Activated CD4-positive, alpha-beta T cell treated with anti-CD3 and anti-CD28 coated beads, Interleukin-10, Interleukin-2, amounts not matched to agents 100 ng/mL and 50 ng/mL, durations not matched to agents 16 hours and 8 hours (primary cell): ENCODE data around the gene VIPR2.
"Not testable (repeated sequence)": the region's sequence is repeated elsewhere in the genome, so short reads cannot be mapped to it uniquely, and the experiment has no call there.

Source experiments
- DNase-seq: peaks from one replicate; pipeline ENCODE4 v3.0.0-alpha.2; 2020

Gene VIPR2

DNA sequence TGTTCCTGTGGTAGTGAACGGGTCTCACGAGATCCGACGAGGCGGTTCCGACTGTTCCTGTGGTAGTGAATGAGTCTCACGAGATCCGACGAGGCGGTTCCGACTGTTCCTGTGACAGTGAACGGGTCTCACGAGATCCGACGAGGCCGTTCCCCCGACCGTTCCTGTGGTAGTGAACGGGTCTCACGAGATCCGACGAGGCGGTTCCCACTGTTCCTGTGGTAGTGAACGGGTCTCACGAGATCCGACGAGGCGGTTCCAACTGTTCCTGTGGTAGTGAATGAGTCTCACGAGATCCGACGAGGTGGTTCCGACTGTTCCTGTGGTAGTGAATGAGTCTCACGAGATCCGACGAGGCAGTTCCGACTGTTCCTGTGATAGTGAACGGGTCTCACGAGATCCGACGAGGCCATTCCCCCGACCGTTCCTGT, 43.0 kb downstream of the VIPR2 start:
- DNase-seq: not testable (repeated sequence)

DNA sequence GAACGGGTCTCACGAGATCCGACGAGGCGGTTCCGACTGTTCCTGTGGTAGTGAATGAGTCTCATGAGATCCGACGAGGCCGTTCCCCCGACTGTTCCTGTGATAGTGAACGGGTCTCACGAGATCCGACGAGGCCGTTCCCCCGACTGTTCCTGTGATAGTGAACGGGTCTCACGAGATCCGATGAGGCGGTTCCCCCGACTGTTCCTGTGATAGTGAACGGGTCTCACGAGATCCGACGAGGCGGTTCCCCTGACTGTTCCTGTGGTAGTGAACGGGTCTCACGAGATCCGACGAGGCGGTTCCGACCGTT, 43.6 kb downstream of the VIPR2 start:
- not testable (repeated sequence) for DNase-seq

DNA sequence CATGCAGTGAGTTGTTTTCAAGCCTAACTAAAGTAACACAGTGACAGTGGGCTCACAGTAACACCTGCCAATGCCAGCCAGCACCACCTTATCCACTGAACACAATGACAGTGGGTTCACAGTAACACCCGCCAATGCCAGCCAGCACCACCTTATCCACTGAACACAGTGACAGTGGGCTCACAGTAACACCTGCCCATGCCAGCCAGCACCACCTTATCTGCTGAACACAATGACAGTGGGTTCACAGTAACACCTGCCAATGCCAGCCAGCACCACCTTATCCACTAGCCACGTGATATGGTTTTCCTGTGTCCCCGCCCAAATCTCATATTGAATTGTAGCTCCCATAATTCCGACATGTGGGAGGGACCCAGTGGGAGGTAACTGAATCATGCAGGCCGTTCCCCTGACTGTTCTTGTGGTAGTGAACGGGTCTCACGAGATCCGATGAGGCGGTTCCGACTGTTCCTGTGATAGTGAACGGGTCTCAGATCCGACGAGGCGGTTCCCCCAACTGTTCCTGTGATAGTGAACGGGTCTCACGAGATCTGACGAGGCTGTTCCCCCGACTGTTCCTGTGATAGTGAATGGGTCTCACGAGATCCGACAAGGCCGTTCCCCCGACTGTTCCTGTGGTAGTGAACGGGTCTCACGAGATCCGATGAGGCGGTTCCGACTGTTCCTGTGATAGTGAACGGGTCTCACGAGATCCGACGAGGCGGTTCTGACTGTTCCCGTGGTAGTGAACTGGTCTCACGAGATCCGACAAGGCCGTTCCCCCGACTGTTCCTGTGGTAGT, 44.2 kb downstream of the VIPR2 start:
- DNase-seq: not testable (repeated sequence)

GRCh38 chr7:159099711-159100231, 44.9 kb downstream of the VIPR2 start:
- no peak for DNase-seq

DNA sequence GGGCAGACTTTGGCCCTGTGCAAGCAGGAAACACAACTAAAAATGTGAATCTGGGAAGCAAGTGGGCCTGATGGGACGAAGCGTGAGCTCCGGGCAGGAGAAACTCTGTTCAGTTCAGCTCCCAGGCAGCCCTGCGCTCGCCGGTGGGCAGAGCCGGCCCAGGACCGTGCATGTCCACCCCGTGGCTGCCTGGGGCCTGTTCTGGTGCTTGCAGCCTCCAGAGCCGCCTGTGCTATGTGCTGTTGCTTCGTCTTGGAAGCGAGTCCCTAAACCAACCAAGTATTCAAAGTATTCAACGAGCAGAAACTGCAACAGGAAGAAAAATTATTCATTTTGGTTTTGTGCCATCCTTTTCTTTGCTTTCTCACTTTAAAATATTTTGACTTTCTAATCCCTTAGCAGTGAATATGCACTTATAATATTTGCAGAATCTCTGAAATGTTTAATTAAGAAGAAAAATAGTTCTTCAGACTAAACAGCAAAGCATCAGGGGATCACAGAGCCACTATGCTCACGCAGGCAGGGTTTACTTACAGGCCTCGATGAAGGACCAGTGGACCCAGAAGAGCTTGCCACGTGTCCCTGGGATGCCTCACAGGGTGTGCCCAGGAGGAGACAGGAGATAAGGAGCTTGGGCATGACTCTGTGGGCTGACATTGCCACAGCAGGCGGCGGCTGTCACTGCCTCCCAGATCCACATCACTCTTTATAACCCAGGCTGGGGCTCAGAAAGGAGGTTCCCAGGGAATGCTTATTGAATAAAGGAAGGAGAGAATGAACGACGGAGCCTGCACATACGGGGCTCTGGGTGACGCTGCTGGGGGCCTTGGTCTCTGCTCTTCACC, 45.6 kb downstream of the VIPR2 start:
- no peak for DNase-seq

- no peak for DNase-seq
Observed at GRCh38 chr7:159098424-159098786, 46.3 kb downstream of the VIPR2 start.

GRCh38 chr7:159097661-159098423, 46.8 kb downstream of the VIPR2 start:
- no peak for DNase-seq

GRCh38 chr7:159096736-159097581, 47.7 kb downstream of the VIPR2 start:
- no peak for DNase-seq

GRCh38 chr7:159095979-159096411, 48.7 kb downstream of the VIPR2 start:
- no peak for DNase-seq

DNA sequence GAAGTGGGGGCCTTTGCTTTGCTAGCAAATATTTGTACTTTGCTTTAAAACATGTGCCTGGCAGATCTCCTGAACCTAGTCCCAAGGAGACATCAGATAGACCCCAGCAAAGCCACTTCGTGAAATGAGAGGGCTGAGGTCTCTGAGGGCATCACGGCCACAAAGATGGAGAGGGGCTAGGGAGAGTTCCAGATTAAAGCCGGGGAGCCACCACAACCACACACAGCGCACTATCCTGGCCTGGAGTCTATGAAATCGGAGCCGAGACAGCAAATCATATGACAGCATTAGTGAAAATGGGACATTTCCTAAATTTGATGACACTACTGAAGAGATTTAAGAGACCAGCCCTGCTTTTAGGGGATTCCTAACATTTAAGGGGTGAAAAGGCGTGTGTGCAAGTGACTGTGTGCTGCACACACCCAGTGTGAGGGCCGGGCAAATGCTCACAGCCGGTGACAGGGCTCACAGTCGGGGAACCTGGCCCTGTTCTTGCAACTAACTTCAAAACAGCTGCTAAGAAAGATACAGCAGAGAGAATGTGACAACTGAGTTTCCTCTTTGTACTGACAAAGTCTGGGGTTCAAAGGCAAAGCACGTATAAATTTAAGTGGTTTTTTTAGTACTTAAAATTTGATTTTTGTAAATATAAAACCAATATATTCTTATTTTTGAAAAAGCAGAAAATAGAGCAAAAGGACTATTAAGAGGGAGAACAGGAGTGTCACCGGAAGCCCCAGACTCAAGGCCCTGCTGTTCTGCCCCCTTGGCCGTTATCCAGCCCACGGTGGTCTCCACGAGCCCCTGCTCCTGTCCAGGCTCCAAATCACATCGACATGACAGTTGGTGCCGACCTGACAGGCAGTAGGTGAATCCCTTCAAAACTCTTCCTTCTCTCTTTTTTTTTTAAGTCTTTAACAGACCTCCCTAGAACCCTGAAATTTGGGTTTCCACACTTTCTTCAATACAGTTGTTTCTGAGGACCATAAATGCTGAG, 49.5 kb downstream of the VIPR2 start:
- no peak for DNase-seq

GRCh38 chr7:159094023-159094740, 50.5 kb downstream of the VIPR2 start:
- DNase-seq: no peak

DNA sequence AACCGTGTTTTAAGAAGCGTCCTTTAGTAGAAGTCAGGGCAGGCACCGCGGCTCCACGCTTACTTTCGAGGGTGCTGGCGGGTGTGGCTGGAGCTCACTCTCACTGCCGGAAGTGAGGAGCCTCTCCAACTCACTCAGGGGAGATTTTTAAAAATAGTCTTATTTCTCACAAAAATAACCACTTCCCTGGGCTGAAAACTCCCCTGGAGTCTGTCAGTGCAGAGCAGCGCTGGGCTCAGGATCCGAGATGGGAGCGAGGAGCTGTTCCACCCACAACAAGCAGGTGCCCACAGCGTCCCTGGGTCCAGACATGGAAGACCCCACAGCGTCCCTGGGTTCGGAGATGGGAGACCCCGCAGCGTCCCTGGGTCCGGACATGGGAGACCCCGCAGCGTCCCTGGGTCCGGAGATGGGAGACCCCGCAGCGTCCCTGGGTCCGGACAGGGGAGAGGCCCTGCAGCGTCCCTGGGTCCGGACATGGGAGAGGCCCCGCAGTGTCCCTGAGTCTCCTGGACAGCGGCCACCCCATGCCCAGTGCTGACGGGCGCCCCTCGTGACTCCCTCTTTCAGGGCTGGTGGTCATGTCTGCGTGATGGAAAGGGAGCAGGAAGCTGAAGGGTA, 51.2 kb downstream of the VIPR2 start:
- no peak for DNase-seq

GRCh38 chr7:159092701-159093121, 52.0 kb downstream of the VIPR2 start:
- DNase-seq: no peak

- no peak for DNase-seq
Observed at GRCh38 chr7:159091480-159092475, 52.9 kb downstream of the VIPR2 start.

GRCh38 chr7:159091041-159091440, 53.6 kb downstream of the VIPR2 start:
- no peak for DNase-seq

- no peak for DNase-seq
Observed at GRCh38 chr7:159088016-159088865, 56.4 kb downstream of the VIPR2 start.

- DNase-seq: no peak
Observed at GRCh38 chr7:159086301-159086925, 58.3 kb downstream of the VIPR2 start.
